HG02981 (cell line): Measurements from ENCODE around the gene COL4A1.

ENCODE experiments used
- ATAC-seq: cut with Tn5 transposase; IDR thresholded peaks from one replicate; pipeline ENCODE4 v1.9.1; 2021; ENCODE audit warnings: mild to moderate bottlenecking, moderate library complexity; ENCODE audit not compliant: unreplicated experiment

The COL4A1 gene

DNA sequence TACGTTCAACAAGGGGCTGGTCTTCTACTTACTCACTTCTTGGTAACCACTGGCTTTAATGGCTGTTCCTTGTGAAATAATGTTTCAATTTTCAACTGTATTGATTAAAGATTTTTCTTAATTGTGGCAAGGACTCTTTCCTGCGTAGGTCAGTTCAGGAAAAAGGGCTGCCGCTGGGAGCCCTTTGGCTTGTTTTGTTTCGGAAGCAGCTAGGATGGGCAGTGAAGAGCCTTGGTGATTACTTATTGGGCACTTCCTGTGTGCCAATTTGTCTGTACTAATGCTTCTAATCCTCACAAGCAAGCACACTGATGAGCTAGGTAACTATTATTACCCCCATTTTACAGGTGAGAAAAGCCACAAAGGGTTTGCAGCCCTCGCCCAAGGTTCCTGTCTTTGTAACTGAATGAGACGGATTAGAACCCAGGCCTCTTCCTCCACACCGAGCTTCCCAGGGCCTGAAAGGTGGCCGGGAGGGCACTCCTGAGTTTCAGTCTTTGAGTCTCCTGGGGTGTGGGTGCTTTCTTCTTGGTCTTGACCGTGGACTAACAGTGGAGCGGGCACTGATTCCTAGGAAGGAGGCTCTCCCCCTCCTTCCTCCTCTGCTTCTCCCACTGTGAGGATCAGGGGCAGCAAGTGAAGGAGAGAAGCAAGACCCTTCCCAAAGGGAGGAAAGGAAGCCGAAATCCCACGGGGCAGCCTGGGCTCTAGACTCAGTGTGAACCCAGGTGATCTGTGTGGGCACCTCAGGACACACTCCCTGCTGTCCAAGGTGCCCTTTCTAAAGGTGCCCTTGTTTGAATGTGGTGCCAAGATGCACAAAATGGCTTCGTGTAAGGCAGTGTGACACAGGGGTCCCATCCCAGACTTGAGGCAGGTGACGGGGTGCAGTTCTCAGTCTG, 3.8 kb upstream of the COL4A1 start:
- ATAC-seq: no peak

DNA sequence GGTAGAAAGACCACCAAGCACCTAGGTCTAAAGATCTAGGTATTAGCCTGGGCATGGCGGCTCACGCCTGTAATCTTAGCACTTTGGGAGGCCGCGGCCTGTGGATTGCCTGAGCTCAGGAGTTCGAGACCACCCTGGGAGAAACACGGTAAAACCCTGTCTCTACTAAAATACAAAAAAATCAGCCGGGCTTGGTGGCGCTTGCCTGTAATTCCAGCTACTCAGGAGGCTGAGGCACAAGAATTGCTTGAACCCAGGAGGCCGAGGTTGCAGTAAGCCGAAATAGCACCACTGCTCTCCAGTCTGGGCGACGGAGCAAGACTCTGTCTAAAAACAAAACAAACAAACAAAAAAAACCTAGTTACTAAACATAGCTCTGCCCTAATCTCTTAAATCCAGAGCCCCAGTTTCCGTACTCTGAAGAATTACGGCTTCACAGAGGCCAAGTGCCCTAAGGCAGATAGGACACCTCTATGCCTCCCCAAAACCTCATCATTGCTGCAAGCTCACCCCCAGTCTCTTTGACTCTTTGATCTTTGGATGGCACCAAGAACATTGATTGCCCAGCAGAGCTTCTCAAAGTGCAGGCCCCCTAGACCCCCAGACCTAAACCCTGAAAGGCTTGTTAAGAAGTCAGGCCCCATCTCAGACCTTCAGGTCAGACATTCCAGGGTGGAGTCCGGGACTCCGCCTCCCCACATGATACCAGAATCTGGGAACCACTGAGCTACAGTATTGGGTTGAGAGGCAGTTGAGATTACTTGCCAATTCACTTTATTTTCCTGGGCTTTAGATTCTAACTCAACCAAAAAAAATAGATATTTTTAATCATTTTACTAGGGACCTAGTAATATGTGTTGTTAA, 2.9 kb upstream of the COL4A1 start:
- no peak for ATAC-seq

DNA sequence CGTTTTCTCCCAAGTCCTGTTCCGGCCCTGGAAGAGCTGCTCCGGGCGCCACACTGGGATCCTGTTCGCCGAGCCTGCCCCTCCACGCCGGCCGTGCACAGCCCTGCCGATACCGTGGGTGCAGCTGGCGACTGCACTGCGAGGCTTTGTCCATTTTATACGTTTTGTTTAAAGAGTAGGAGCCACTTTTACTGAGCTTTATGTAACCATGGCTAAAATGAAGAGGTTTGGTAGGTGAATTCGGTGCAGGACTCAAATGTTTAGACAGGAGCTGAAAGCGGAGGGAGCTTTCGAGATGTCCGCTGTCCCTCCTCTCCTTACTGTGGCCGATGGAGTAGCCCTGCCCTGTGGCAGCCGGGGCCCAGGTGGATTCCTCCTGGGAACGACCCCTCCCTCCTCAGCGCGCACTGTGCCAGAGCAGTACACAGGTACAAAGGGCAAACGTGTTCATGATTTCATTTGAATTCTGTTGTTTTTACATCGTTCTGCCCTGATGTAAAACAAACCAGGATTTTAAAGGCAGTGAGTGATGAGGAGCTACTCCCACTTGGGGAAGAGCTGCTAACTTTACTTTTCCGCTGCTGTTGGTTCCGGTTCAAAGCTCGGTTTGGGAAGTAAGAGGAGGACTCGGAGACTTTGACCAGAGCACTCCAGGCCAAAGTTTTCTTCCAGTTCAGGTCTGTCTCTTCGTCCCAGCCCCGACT, 1.9 kb upstream of the COL4A1 start:
- no peak for ATAC-seq

DNA sequence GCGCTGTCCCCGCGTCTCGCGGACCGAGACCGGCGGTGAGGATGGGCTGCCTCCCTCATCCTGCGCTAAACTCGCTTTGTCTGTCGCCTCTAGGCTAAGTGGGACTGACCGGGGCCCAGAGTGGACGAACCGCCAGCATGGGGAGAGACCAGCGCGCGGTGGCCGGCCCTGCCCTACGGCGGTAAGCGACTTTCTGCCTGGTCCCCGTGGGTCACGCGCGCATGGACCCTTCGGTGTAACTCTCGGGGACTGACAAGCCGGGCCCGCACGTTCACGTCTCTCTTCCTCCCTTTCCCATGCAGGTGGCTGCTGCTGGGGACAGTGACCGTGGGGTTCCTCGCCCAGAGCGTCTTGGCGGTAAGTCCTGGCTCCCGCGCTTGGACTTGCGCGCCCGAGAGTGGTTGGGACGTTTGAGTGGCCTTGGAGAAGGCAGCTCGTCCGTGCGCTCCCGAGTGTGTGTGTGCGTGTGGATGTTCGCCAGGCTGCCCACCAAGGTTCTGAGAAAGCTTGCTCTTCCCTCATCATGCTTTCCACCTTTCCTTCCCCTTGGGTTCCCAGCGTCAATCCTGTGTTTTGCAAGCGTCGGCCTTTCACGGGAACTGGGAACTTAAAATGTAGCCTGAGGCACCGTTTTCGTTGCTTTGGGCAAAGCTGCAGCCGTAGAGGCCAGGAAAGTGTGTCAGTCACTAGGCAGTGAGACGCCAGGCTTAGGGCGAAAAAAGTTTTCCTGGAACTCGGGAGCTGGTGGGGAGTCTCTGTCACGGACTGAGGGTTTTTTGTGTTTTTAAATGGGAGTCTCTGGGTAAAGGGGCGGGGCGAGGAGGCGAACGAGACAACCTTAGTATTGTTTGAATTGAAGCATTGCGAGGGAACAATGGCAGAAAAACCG, 1.1 kb upstream of the COL4A1 start:
- no peak for ATAC-seq

DNA sequence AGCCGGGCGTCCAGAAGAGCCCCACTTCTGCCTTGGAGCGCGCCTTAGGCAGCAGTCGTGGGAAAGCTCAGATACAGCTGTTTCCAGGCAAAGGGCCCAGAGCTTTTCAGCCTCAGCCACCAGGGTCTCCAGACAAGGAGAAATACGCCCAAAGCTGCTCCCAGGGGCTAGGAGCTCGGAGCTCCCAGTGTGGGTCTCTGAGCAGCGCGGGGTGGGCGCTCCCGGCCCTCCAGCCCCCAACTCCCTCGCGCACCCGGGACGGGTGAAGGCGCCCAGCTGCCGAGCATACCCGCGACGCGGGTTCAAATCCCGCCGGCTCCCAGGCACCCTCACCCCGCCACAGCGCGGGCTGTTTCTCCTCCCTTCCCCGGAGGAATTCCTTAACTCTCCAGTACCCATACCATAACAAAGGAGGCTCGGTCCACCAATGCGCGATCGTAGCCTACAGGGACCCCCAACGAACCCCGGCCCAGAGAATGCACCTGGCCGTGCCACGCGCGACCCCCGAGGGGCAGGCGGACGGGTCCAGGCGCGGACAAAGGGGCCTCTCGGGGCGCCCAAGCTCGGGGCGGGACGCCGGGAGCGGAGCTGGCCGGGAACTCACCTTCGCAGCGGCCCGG, 507 bp downstream of the COL4A1 start:
- no peak for ATAC-seq

DNA sequence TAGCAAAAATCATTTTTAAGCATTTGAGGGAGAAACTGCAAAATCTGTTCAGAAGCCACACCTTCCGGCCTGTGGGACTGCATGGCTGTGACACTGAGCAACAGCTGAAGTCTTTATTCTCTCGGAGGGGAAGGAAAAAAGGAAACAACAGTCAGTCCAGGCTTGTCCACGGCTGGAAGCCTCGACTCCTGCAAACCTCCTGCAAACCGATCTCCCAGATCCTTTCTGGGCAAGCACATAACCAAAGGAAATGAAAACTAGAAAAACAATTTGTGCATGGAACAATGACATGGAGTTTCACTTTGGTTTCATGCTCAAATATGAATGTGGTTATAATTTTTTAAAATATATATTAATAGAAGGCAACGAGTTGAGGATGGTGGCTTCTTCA, 1.0 kb downstream of the COL4A1 start:
- ATAC-seq: no peak

DNA sequence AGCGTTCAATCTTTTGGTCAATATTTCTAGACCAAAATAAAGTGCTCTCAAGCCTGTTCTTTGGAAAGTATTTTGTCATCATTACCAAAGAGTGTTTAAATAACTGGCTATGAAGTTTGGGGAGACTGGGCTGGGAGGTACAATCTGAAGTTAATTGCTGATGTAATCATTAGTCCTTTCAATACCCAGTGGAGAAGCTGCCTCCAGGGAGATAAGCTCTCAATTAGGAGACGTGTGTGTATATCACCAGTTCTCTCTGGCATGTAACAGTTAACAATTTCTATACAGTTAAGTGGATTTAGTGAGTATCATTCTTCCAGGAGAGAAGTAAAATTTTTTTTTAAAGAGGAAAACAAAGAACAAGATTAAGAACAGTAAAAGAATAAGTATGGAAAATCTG, 1.4 kb downstream of the COL4A1 start:
- ATAC-seq: no peak

DNA sequence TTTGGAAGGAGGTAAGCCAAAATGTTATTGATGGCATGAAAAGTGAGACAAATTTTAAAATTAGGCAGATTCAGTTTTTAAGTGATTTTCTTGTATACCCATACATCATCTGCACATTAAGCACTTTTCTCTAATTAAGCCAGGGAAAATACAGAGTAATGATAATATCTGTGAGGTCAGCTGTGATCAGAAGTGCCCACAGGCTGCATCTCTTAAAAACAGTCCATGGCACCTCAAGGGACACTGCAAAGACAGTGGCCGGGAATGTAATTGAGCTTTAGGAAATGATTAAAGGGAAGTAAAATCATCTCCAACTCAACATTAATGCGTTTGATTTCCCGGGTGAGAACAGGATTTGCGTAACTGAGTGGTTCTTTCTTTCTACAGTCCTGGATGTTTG, 2.0 kb downstream of the COL4A1 start:
- no peak for ATAC-seq

DNA sequence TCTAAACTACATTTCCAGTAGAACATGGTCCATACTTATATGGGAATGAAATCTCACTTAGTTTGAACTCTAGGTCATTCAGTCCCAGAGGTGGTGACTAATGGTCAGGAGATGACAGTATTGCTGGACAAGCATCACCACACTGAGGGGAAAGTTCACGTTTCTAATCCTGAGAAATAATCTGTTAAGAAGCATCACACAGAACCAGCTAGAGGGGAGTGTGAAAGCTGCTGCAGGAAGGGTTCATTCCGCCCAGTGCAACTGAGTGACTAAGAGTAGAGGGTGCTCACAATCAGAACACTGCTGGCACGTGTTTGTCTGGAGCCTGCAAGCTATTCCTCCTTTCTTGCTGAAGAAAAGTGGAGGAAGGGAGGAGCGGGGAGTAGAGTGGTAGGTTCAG, 2.7 kb downstream of the COL4A1 start:
- ATAC-seq: no peak

DNA sequence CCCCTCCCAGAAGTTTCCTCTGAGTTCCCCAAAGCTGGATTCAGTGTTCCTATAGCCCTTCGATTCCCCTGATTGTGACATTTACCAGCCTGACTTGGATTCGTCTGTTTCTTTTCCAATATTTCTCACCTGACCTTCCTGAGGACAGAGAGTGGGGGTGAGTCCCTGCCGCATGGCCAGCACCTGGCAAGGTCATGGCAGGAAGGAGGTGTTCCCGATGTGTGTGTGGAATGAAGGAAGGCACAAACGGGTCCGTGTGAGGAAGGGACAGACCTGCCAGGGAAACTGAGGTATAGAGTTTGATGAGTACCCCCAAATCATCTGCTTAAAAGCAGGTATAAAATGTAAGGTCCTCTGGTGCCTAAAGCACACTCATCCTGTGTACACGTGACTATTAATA, 3.3 kb downstream of the COL4A1 start:
- no peak for ATAC-seq

DNA sequence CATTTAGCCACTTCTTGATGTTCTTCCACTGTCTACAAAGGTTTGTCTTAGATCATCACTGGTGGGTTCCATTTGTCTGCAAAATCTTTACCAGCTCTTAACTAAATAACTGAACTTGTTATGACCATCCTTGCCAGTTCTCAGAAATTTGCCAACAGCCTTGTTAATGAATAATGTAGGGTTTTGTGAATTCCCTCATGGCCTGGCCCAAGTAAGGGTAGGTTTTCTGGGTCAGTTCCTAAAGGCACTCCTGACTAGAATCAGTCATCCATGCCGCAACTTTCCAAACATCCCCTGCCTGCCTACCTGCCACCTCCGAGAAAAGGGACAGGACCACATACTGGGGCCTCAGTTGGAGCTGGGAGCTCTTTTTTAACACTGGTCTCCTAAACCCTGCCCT, 4.0 kb downstream of the COL4A1 start:
- ATAC-seq: no peak

DNA sequence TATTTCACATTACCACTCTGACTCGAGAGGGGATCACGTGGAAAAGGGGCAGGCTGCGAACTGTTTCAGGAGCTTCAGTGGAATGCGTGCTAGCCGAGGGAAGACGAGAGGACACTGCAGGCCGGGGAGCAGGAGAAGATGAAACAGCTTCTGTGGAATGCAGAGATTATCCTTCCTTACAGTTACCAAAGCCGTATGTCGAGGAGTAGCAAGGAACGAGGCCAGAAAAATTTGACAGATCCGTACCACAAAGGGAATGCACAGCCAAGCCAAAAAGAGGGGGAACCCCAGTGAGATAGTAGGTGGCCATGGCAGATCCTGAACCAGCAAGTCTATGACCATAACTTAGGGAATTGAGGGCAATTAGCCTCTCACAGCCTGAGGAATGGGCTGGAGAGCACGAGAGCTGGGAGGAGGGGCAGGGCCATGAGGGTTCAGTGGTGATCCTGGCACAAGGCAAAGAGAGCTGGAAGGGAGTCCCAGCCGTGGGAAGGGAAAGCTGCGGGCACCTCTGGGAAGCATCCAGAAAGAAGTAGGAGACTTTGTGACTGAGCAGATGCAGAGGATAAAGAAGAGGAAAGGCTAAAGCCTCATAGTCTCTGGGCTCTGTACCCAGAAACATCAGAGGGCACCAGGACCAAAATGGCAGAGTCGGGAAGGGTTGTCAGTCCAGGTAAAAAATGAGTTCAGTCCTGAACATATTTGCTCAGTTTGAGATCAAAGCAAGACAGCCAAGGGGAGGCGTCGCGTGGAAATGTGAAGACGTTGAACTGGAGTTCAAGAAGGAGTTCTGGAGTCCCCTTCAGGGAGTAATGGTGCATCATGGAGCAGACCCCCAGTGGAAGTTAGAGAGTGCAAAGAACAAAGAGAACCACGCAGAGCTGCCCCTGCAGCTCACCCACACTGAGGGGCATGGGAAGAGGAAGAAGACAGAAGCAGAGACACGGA, 5.1 kb downstream of the COL4A1 start:
- no peak for ATAC-seq

DNA sequence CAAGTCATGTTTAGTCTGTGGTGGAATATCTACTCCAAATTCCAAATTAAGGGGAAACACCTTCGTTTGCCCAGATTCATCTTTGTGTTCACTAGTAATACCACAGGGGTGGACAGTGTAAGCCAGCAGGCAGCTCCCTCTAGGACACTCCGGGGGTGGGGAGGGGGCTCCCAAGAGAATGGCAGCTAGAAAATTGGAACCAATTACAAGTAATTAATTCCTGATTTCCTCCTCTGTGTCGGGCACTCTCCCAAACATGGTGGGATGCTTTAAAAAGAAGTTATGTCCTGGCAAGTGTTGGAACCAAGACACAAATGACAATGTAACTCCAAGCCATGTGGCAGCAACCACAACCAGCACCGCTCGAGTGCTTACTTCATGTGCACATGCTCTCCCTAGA, 5.9 kb downstream of the COL4A1 start:
- ATAC-seq: no peak

DNA sequence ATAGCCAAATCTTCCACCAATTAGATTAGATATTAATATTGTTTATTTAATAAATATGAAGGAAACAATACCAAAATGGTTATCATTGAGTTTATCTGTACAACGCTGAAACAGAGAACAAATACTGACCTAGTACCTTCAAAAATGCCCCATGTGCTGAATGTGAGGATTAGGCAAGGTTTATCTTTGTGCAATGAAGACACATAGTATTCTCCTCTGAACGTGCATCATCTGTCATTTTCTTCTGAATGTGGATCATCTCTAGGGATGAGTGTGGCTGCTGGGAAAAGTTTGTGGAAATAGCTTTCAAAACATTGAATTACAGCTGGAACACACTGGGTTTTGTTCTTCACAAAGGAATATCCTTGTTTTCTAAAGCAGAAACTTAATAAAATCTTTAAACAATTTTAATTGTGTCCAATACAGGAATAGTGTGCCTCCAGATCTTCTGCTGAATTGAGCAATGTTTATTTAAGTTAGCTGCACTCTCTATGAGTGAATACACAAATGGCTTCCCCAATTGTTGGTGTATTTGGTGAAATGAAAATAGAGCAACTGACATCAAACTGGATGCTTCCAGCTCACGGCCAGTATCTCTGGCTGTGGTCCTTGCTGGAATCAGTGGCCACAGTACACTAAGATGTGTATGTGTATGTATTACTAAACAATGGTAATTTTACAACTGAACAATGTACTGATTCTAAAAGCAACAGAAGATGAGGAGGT, 6.7 kb downstream of the COL4A1 start:
- no peak for ATAC-seq

DNA sequence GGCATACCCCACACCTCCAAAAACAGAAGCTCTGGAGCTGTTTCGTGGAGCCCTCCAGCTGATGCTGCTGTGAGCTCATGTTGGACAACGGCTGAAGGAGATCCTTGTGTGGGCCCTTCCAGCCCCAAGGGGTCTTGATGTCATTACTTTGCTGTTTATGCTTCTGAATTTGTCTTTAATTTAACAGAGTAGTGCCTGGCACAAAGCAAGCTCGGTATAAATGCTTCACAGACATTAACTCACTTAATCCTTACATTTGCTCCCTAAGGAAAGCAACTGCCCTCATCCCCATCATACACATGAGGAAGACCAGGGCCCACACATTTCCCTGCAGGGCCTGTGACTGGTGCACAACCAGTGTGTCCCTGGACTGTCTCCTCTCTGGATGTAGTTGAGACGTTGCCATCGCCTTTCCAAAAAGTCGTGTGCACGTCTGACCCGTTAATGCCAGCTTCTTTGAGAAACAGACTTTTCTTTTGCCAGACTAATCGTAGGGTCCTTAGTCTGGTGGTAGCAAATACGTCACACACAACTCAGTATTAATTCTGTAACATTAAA, 7.6 kb downstream of the COL4A1 start:
- ATAC-seq: no peak

DNA sequence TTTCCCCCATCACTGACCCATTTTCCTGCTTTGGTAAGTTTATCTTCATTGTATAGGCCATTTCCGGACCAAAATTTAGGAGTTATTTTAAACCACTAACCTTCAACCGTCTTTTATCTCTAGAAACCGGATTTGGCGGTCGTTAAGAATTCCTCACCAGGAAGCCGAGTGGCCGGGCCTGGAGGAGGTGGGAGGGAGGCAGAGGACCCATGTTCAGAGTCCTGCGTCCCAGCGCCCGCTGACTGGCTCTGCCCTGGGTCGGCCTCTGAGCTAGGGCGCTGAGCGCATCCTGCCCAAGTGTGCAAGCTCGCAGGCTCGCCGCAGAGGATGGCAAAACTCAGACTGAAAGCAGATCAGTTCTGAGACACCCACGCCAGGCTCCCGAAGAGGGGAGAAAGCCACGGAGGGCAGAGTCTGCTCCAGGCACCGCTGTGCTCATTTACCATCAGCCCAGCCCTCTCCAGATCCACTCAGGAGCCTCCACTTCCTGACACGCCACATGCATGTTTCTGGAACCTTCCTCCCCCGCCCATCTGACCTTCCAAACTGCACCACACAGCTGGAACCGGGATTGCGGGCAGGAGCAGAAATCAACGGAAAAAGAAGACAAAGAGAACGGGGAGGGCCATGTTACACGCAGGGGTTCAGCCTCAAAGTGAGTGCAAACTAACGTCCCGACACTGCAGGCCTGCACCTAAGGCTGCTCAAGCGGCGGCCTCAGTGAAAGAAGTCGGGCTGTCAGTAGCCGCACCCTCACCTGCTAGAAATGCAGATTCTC, 8.3 kb downstream of the COL4A1 start:
- no peak for ATAC-seq
